ENCODE data around the gene GPR146. TPM values are rescaled to one million over a fixed set of nuclear protein-coding genes. Genes with fewer than 3 reads are reported as not detected.

GPR146 gene
- total and polyA plus RNA-seq, 2 of the 13 experiments (the other 11 are each of a cell fraction or from before 2014, with no cell fraction given): 2.0 to 15.9 TPM

DNA sequence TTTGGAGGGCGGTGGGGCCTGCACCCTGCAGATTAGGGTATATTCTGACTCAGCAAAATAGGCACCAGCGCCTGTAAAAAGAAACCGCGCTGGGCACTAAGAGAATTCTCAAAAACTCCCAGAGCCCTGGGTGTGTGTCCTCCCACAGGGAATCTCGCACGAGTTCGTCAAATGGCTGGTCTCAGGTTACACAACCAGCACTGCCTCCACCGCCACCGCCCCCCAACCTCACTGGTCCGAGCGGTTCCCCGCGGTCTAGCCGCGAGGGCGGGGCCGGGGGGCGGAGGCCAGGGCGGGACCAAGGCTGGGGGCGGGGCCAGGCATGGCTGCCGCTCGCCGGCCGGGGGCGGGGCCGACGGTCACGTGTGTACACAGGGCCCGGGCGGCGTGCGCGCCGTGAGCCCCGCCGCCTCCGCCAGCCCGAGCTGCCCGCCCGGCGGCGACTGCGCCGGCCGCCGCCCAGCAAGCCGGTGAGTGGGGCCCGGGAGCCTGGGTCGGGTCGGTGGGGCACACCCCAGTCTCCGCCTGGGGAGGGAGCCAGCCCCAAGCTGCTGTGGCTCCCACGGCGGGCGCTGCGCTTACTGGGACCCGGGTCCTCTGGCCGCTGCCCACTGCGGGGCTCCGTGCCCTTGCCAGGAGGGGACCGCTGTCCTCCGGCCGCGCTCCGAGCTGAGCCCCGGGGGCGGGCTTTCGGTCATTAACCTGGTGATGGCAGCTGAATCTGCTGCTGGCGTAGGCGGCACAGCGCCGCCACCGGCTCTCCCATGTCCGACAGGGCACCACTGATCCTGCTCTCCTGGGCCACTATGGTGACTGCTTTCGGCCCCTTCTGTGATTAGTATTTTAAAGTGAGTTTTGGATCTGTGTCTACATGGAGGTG, at the start of gene GPR146 (continued):
- TF ChIP-seq, protein P1, sequence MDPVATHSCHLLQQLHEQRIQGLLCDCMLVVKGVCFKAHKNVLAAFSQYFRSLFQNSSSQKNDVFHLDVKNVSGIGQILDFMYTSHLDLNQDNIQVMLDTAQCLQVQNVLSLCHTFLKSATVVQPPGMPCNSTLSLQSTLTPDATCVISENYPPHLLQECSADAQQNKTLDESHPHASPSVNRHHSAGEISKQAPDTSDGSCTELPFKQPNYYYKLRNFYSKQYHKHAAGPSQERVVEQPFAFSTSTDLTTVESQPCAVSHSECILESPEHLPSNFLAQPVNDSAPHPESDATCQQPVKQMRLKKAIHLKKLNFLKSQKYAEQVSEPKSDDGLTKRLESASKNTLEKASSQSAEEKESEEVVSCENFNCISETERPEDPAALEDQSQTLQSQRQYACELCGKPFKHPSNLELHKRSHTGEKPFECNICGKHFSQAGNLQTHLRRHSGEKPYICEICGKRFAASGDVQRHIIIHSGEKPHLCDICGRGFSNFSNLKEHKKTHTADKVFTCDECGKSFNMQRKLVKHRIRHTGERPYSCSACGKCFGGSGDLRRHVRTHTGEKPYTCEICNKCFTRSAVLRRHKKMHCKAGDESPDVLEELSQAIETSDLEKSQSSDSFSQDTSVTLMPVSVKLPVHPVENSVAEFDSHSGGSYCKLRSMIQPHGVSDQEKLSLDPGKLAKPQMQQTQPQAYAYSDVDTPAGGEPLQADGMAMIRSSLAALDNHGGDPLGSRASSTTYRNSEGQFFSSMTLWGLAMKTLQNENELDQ (CRISPR knock-in tag; IDR thresholded peaks at IDR 0.05; ENCODE audit: borderline replicate concordance): no peak
- TF ChIP-seq DPF2 (CRISPR knock-in tag; IDR thresholded peaks at IDR 0.05; ENCODE audit: borderline replicate concordance, low read depth) (no peak), SALL2 (CRISPR knock-in tag; IDR thresholded peaks at IDR 0.05) (no peak), ARNT2 (CRISPR knock-in tag; IDR thresholded peaks at IDR 0.05; ENCODE audit: low read depth) (no peak), ZBTB37 (CRISPR knock-in tag; IDR thresholded peaks at IDR 0.05) (no peak), ZNF12 (CRISPR knock-in tag; IDR thresholded peaks at IDR 0.05) (no peak), ZNF552 (CRISPR knock-in tag; IDR thresholded peaks at IDR 0.05; ENCODE audit: borderline replicate concordance) (no peak; the same call in 1 of the 2 replicates), KAT7 (CRISPR knock-in tag; IDR thresholded peaks at IDR 0.05; ENCODE audit: borderline replicate concordance) (no peak), EHMT2 (IDR thresholded peaks at IDR 0.05; ENCODE audit: borderline replicate concordance, low read depth, low read length) (no peak), KDM2A (CRISPR knock-in tag; IDR thresholded peaks at IDR 0.05; ENCODE audit: borderline replicate concordance, low read depth) (peak; percentile 25; the same call in 1 of the 2 replicates), NFIB (CRISPR knock-in tag; IDR thresholded peaks at IDR 0.05; ENCODE audit: borderline replicate concordance) (no peak), ZNF44 (CRISPR knock-in tag; IDR thresholded peaks at IDR 0.05) (no peak), RFX3 (CRISPR knock-in tag; IDR thresholded peaks at IDR 0.05) (no peak), GATAD1 (CRISPR knock-in tag; IDR thresholded peaks at IDR 0.05) (no peak), ZNF205 (CRISPR knock-in tag; IDR thresholded peaks at IDR 0.05) (no peak), TBP (CRISPR knock-in tag; IDR thresholded peaks at IDR 0.05) (no peak), ZNF124 (CRISPR knock-in tag; IDR thresholded peaks at IDR 0.05) (no peak), PRPF4 (IDR thresholded peaks at IDR 0.05; ENCODE audit: low read depth, low read length, poor library complexity, severe bottlenecking) (no peak), FOXA3 (CRISPR knock-in tag; IDR thresholded peaks at IDR 0.05) (no peak), FOXA1 (IDR thresholded peaks at IDR 0.05) (no peak), FOXA1 (CRISPR knock-in tag; IDR thresholded peaks at IDR 0.05) (peak; percentile 54; the same call in 1 of the 2 replicates)
- TF ChIP-seq, protein P2, sequence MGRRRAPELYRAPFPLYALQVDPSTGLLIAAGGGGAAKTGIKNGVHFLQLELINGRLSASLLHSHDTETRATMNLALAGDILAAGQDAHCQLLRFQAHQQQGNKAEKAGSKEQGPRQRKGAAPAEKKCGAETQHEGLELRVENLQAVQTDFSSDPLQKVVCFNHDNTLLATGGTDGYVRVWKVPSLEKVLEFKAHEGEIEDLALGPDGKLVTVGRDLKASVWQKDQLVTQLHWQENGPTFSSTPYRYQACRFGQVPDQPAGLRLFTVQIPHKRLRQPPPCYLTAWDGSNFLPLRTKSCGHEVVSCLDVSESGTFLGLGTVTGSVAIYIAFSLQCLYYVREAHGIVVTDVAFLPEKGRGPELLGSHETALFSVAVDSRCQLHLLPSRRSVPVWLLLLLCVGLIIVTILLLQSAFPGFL (CRISPR knock-in tag; IDR thresholded peaks at IDR 0.05): no peak
- TF ChIP-seq, protein P3, sequence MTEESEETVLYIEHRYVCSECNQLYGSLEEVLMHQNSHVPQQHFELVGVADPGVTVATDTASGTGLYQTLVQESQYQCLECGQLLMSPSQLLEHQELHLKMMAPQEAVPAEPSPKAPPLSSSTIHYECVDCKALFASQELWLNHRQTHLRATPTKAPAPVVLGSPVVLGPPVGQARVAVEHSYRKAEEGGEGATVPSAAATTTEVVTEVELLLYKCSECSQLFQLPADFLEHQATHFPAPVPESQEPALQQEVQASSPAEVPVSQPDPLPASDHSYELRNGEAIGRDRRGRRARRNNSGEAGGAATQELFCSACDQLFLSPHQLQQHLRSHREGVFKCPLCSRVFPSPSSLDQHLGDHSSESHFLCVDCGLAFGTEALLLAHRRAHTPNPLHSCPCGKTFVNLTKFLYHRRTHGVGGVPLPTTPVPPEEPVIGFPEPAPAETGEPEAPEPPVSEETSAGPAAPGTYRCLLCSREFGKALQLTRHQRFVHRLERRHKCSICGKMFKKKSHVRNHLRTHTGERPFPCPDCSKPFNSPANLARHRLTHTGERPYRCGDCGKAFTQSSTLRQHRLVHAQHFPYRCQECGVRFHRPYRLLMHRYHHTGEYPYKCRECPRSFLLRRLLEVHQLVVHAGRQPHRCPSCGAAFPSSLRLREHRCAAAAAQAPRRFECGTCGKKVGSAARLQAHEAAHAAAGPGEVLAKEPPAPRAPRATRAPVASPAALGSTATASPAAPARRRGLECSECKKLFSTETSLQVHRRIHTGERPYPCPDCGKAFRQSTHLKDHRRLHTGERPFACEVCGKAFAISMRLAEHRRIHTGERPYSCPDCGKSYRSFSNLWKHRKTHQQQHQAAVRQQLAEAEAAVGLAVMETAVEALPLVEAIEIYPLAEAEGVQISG (CRISPR knock-in tag; IDR thresholded peaks at IDR 0.05): no peak; the same call in 1 of the 2 replicates

Data from HepG2 (cell line).